ENCODE measurements around the gene CCNE1.

GRCh38 chr19:29774126-29774525, 37.7 kb upstream of the CCNE1 start:
- TF ChIP-seq ZNF274 (CRISPR knock-in tag; IDR thresholded peaks at IDR 0.05): no peak
- TF ChIP-seq, protein P1, sequence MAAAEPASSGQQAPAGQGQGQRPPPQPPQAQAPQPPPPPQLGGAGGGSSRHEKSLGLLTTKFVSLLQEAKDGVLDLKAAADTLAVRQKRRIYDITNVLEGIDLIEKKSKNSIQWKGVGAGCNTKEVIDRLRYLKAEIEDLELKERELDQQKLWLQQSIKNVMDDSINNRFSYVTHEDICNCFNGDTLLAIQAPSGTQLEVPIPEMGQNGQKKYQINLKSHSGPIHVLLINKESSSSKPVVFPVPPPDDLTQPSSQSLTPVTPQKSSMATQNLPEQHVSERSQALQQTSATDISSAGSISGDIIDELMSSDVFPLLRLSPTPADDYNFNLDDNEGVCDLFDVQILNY (CRISPR knock-in tag; conservative IDR thresholded peaks at IDR 0.05): no peak
